CD4-positive, alpha-beta T cell treated with Interleukin-10 for 1 hour (primary cell): ENCODE results near the gene MFN1.
"Not testable (repeated sequence)": the region's sequence is repeated elsewhere in the genome, so short reads cannot be mapped to it uniquely, and the experiment has no call there.

ENCODE experiments used
- DNase-seq: peaks from one replicate; pipeline ENCODE4 v3.0.0-alpha.2; 2020

MFN1 gene

DNA sequence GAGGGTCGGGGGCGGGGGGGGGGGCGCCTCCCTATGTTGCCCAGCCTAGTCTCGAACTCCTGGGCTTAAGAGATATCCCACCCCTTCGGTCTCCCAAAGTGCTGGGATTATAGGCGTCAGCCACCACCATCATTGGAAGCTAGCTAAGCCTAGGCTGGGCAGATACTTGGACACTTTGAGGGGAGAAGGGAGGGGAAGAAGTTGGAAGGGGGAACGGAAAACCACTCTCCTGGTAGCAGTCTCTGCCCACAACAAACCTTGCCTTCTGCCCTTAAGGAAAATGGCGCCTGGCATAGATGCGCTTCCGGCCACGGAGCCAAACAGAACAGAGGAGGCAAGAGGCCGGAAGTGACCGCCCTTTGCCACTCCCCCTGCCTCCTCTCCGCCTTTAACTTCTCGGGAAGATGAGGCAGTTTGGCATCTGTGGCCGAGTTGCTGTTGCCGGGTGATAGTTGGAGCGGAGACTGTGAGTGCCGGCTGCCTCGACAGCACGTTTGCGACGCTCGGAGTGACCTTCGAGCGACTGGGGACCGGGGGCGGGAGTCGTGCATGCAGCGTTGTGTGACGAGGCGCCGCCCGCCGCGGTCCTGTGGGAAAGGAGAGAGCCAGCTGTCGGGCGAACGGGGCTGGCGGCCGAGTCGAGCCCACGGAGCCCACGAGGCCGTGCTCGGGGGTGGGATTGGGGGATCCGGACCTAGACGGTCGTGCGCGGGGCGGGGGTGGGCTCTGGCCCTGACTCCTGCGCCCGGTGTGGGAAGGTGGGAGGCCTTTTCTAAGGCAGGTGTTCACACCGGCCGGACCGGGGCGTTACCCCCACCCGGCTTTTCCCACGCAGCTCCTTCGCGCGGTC is at the start of gene MFN1:
Gene MFN1, plus strand, starts transcription at position 365 of the 850 bp plus-strand sequence. CDS start 1,143 bp downstream, outside the sequence.
- DNase-seq: peak; percentile 92

GRCh38 chr3:179297971-179298725 is 49.4 kb upstream of the MFN1 start:
- no peak for DNase-seq

DNA sequence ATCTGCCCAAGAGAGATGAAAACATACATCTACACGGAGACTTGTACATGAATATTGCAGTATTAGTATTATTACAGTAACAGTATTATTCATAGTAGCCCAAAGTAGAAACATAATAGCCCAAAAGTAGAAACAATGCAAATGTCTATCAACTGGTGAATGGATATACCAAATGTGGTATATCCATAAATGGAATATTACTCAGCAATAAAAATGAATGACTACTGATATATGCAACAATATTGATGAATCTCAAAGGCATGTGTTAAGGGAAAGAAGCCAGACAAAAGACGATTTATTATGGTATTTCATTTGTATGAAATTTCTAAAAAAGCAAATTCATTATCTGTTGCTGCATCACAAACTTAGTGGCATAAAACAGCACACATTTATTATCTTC is 48.2 kb upstream of the MFN1 start:
- DNase-seq: no peak

- DNase-seq: no peak
Observed at GRCh38 chr3:179299999-179300613, 47.4 kb upstream of the MFN1 start.

DNA sequence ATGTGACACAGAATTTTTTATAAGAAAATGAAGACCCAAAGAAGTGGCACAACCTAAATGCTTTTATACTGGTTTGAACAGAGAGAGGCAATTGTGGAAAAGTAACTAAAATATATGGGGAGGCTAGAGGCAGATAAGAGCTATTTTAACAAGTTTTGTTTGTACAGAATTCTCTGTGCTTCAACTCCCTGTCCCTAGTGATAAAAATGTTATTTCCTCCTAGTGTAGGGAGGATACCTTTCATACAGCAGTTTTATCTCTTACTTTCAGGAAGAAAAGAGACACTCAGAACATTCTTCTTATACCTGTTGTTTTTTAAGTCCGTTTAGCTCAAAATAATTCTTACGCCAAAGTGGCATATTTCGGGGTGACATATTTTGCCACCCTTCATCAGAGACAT is 45.9 kb upstream of the MFN1 start:
- no peak for DNase-seq

DNA sequence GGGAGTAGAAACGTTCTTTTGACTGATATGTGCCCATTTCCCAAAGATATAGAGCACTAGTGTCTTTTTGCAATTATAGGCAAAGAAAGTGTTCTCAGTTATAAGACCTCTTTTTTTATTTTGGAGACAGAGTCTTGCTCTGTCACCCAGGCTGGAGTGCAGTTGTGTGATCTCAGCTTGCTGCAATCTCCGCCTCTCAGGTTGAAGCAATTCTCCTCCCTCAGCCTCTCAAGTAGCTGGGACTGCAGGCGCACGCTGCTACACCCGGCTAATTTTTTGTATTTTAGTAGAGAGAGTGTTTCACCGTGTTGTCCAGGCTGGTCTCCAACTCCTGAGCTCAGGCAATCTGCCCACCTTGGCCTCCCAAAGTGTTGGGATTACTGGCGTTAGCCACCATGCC is 45.4 kb upstream of the MFN1 start:
- no peak for DNase-seq

- DNase-seq: no peak
Observed at GRCh38 chr3:179304605-179305004, 42.9 kb upstream of the MFN1 start.

DNA sequence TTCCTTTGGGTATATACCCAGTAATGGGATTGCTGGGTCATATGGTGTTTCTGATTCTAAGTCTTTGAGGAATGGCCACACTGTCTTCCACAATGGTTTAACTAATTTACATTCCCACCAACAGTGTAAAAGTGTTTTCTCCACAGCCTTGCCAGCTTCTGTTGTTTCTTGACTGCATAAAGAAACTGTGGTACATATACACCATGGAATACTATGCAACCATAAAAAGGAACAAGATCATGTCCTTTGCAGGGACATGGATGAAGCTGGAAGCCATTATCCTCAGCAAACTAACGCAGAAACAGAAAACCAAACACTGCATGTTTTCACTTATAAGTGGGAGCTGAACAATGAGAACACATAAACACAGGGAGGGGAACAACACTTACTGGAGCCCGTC is 40.1 kb upstream of the MFN1 start:
- not testable (repeated sequence) for DNase-seq

- DNase-seq: no peak
Observed at GRCh38 chr3:179308001-179308400, 39.5 kb upstream of the MFN1 start.

DNA sequence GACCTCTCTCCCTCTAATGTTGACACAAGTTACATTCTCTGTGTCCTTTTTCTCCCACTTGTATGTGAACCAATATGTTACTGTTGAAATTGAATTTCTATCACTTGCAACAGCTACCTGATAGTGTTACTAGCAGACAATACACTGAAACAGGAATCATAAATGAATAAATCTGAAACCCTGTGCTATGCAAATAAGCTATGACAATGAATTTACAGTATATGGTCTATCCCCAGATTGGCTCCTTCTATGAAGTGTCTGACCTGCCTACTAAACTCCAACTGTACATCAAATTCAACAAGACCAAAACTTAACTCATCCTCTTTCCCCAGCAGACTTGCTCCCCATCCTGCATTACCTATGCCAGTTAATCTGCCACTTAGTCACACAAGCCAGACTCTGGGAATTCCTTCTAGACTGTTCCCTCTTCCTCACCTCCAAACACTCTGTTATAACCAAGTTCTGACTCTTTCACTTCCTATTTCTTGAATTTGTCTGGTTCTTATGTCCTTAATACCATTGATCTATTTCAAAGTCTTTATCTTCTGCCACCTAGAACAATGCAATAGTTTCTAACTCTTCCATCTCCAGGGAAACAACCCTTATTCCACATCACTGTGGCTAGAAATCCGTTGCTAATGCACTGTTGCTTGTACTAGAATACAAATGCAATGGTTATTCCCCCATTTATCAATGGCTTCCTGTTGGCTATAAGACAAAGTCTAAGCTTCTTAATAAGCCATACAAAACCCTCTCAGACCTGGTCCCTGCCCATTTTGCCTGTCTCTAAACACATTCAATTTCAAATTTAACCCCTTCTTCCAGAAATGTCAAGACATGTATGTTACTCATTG is 38.1 kb upstream of the MFN1 start:
- no peak for DNase-seq

GRCh38 chr3:179318876-179319275 is 28.6 kb upstream of the MFN1 start:
- no peak for DNase-seq

GRCh38 chr3:179321668-179322285 is 25.7 kb upstream of the MFN1 start:
- peak; percentile 19 for DNase-seq

GRCh38 chr3:179322286-179323196 is 25.0 kb upstream of the MFN1 start, which contains the start of gene ZNF639:
ZNF639 (plus strand) TSS chr3:179323031; CDS start chr3:179328294, 5,263 bp downstream.
- peak; percentile 90 for DNase-seq

DNA sequence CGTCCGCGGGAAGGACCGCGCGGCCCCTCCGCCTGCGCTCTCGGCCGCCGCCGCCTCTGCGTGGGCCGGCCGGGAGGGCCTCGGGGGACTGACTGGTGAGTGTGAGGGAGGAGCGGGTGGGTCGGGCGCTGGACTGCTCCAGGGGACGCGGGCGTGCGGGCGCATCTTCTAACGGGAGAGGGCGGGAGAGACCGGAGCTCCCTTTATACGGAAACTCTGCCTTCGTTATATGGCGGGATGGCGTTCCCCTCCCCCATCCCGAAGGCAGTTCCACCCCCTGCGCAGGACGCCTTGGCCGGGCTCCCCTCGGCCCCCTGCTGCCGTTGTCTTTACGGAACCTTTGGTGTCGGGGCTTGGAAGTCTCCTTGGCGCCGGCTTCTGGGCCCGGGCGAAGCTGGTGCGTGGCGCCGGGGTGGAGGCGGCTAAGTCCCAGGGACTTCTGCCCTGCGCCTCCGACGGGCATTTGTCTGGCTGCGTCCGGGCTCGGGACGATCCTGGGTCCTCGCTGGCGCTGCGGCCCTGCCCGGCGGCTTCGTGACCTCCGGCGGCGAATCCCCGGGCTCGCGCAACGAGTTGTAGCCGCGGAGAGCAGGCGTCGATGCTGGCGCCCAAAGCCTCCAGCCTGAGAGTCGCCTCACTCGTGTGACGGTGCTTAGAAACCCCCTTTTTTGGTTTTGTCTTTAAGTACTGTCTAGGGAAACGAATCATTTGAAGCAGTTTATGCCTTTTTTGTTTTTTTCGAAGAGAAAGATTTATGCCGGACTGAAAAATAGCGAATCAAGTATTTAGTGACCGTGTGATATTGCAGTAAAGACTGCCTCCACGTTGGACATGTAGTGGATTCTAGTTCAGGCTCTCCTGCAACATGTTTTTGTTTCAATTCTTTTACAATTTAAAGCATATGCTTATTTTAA is 24.1 kb upstream of the MFN1 start:
- DNase-seq: peak; percentile 71

- peak; percentile 35 for DNase-seq
Observed at GRCh38 chr3:179324270-179324754, 23.2 kb upstream of the MFN1 start.

GRCh38 chr3:179330438-179330837 is 17.1 kb upstream of the MFN1 start:
- no peak for DNase-seq

DNA sequence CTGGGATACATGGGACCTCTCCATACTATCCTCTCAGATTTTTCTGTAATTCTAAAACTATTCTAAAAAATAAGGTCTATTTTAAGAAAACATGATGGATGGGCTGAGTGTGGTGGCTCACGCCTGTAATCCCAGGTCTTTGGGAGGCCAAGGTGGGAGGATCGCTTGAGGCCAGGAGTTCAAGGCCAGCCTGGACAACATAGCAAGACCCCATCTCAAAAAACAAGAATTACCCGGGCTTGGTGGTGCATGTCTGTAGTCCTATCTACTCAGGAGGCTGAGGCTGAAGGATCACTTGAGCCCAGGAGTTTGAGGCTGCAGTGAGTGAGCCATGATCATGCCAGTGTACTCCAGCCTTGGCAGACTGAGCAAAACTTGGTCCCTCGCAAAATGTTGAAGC is 15.3 kb upstream of the MFN1 start:
- DNase-seq: no peak

GRCh38 chr3:179333084-179333483 is 14.4 kb upstream of the MFN1 start:
- no peak for DNase-seq

DNA sequence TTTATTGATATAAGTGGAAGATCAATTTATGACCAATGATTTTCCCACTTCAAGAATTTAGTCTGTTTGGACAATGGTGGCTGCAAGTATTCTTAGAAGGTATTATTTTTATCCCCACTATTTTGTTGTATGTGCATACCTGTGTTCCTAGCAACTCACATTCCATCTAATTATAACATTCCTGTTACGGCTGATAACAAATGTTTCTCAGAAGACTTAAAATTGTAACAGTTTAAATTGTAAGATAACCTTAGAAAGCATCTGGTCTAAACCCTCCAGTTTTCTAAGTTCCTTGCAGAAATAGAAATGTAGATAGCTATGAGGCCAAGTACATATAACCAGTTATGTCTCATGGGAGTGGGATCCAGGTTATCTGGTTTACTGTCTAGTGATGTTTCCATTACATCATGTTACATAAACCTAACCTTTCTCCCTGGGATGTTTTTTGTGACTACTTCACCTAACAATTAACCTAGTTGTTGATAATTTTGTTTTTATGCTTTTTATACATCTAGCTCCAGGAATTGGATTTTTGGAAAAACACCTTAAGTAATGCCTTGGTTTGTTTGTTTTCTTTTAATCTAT is 11.1 kb upstream of the MFN1 start:
- no peak for DNase-seq
